Mucosa of stomach (tissue), 1 donor: Measurements from ENCODE around the gene NFE2L2.
"Not testable (repeated sequence)": the region's sequence is repeated elsewhere in the genome, so short reads cannot be mapped to it uniquely, and the experiment has no call there.

ENCODE experiments used
- H3K27me3 ChIP-seq: one replicate; pipeline ENCODE4 v1.7.0; 2013; ENCODE audit warnings: mild to moderate bottlenecking, low read length; ENCODE audit not compliant: control insufficient read depth, insufficient read depth
- H3K36me3 ChIP-seq: one replicate; pipeline ENCODE4 v1.7.0; 2013; ENCODE audit warnings: low read length; ENCODE audit not compliant: control insufficient read depth, insufficient read depth
- H3K4me1 ChIP-seq: one replicate; pipeline ENCODE4 v1.7.0; 2013; ENCODE audit warnings: mild to moderate bottlenecking, low read length; ENCODE audit not compliant: control insufficient read depth, insufficient read depth
- H3K4me3 ChIP-seq: one replicate; pipeline ENCODE4 v1.7.0; 2013; ENCODE audit warnings: low read length
- H3K9ac ChIP-seq: one replicate; pipeline ENCODE4 v1.7.0; 2013; ENCODE audit warnings: mild to moderate bottlenecking, low read length, moderate library complexity
- H3K9me3 ChIP-seq: one replicate; pipeline ENCODE4 v1.7.0; 2013; ENCODE audit warnings: mild to moderate bottlenecking, low read length, moderate library complexity; ENCODE audit not compliant: control insufficient read depth
- donor health status: Pancreatic carcinoma.

Gene NFE2L2

GRCh38 chr2:177219787-177220186 lies 44.7 kb downstream of the NFE2L2 start:
- H3K36me3 ChIP-seq, H3K9me3 ChIP-seq, H3K9ac ChIP-seq, H3K27me3 ChIP-seq, H3K4me3 ChIP-seq: not testable (repeated sequence)
- peaks cover 13% of the 10 kb centered on the region for H3K4me1 ChIP-seq

GRCh38 chr2:177217247-177217843 lies 47.2 kb downstream of the NFE2L2 start:
- H3K27me3 ChIP-seq, result no peaks in the 10 kb centered on the region
- H3K4me1 ChIP-seq, result peaks cover 13% of the 10 kb centered on the region
- no peak overlapping the region for H3K9ac ChIP-seq
- no peaks in the 10 kb centered on the region for H3K36me3 ChIP-seq
- H3K4me3 ChIP-seq, result no peak overlapping the region
- no peaks in the 10 kb centered on the region for H3K9me3 ChIP-seq

GRCh38 chr2:177212891-177213856 lies 51.4 kb downstream of the NFE2L2 start:
- Histone ChIP-seq H3K36me3 (no peaks in the 10 kb centered on the region), H3K4me3 (peak overlapping the region; percentile 12), H3K9ac (peak overlapping the region; percentile 93), H3K4me1 (peaks cover 13% of the 10 kb centered on the region), H3K27me3 (no peaks in the 10 kb centered on the region), H3K9me3 (no peaks in the 10 kb centered on the region)

GRCh38 chr2:177212106-177212890 lies 52.2 kb downstream of the NFE2L2 start, which contains the start of gene HNRNPA3:
HNRNPA3 (plus strand) TSS chr2:177212794; CDS start chr2:177212800, 6 bp downstream.
- no peaks in the 10 kb centered on the region for H3K36me3 ChIP-seq
- peaks cover 13% of the 10 kb centered on the region for H3K4me1 ChIP-seq
- peak within 1 kb of the TSS; percentile 93 for H3K9ac ChIP-seq
- H3K9me3 ChIP-seq, result no peaks in the 10 kb centered on the region
- H3K27me3 ChIP-seq, result no peaks in the 10 kb centered on the region
- H3K4me3 ChIP-seq, result peak within 1 kb of the TSS; percentile 45

- Histone ChIP-seq H3K9me3 (no peaks in the 10 kb centered on the region), H3K9ac (peak overlapping the region; percentile 83), H3K4me1 (peaks cover 13% of the 10 kb centered on the region), H3K36me3 (no peaks in the 10 kb centered on the region), H3K4me3 (peak overlapping the region; percentile 45), H3K27me3 (no peaks in the 10 kb centered on the region)
Observed at GRCh38 chr2:177211576-177212105, 52.9 kb downstream of the NFE2L2 start.

GRCh38 chr2:177211169-177211568 lies 53.4 kb downstream of the NFE2L2 start:
- Histone ChIP-seq H3K27me3 (no peaks in the 10 kb centered on the region), H3K36me3 (no peaks in the 10 kb centered on the region), H3K9me3 (no peaks in the 10 kb centered on the region), H3K9ac (peak overlapping the region; percentile 83), H3K4me3 (peak overlapping the region; percentile 45), H3K4me1 (peaks cover 9% of the 10 kb centered on the region)

- H3K9ac ChIP-seq, result no peak overlapping the region
- H3K9me3 ChIP-seq, result no peaks in the 10 kb centered on the region
- no peaks in the 10 kb centered on the region for H3K36me3 ChIP-seq
- H3K4me3 ChIP-seq, result no peak overlapping the region
- H3K27me3 ChIP-seq, result no peaks in the 10 kb centered on the region
- no peaks in the 10 kb centered on the region for H3K4me1 ChIP-seq
Observed at GRCh38 chr2:177207101-177207500, 57.4 kb downstream of the NFE2L2 start.

- Histone ChIP-seq H3K4me3 (no peak overlapping the region), H3K27me3 (no peaks in the 10 kb centered on the region), H3K9ac (no peak overlapping the region), H3K36me3 (no peaks in the 10 kb centered on the region), H3K4me1 (no peaks in the 10 kb centered on the region), H3K9me3 (no peaks in the 10 kb centered on the region)
Observed at GRCh38 chr2:177204417-177204816, 60.1 kb downstream of the NFE2L2 start.

- no peaks in the 10 kb centered on the region for H3K36me3 ChIP-seq
Observed at GRCh38 chr2:177201919-177202346, 62.6 kb downstream of the NFE2L2 start.

GRCh38 chr2:177200419-177200818 lies 64.1 kb downstream of the NFE2L2 start:
- H3K27me3 ChIP-seq, H3K36me3 ChIP-seq, H3K9me3 ChIP-seq, H3K4me3 ChIP-seq, H3K4me1 ChIP-seq, H3K9ac ChIP-seq: not testable (repeated sequence)

More at GRCh38 chr2:177201919-177202346, 62.6 kb downstream of the NFE2L2 start:
- Histone ChIP-seq H3K9ac (no peak overlapping the region), H3K4me1 (no peaks in the 10 kb centered on the region), H3K9me3 (no peaks in the 10 kb centered on the region), H3K4me3 (no peak overlapping the region), H3K27me3 (no peaks in the 10 kb centered on the region)

GRCh38 chr2:177195194-177195593 lies 69.3 kb downstream of the NFE2L2 start:
- Histone ChIP-seq H3K27me3 (no peaks in the 10 kb centered on the region), H3K4me1 (no peaks in the 10 kb centered on the region), H3K9ac (no peak overlapping the region)

More at GRCh38 chr2:177195194-177195593, 69.3 kb downstream of the NFE2L2 start:
- no peaks in the 10 kb centered on the region for H3K36me3 ChIP-seq
- H3K9me3 ChIP-seq, result no peaks in the 10 kb centered on the region
- H3K4me3 ChIP-seq, result no peak overlapping the region
